Dermis microvascular lymphatic vessel endothelial cell (primary cell): ENCODE measurements around the gene TGM6. TPM values are rescaled to one million over a fixed set of nuclear protein-coding genes. Genes with fewer than 3 reads are reported as not detected.

ENCODE experiments used
- DNase-seq, 2 donors: peaks; one replicate each; pipeline versions ENCODE4 v3.0.0 to v3.0.0-alpha.2; 2010; ENCODE audit warnings: low read depth in 2 of 2
- total RNA-seq: library from RNA; depleted of rRNA; stranded (reverse); fragments of >200 nt; gene quantifications from 2 replicates; pipeline ENCODE4 v1.2.1, GENCODE V29; 2014

TGM6 gene
- total RNA-seq, 1 donor from 2014 or later: not detected

DNA sequence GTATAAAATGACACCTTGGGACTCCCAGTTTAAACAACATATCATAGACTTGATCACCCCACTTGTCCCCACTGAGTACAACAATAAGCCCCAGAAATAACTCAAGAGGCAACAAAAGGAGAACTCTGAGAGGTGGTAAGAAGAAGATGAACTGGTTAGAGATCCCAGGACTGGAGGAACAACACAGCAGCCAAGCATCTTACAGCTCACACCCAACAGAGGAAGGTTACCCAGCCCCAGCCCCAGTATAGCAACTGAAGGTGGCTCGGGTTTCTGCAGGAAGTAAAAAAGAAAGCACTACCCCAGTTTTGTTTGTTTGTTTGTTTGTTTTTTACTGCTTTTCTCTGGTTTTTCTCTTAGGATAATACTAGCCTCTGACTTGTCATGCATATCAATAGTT is 17.1 kb upstream of the TGM6 start:
- no peak for DNase-seq

DNA sequence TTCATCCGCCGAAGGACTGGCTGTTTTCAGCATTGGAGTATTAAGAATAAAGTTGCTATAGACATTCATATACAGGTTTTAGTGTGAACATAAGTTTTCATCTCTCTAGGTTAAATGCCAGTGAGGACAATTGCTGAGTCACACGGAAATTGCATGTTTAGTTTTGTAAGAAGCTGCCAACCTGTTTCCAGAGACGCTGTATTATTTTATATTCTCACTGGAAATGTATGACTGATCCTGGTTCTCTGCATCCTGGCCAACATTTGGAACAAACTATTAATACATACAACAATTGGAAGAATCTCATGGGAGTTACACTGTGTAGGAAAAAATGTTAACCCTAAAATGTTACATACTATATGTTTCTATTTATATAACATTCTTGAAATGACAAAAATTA is 16.7 kb upstream of the TGM6 start:
- peak; percentile 91 to 95 for DNase-seq

DNA sequence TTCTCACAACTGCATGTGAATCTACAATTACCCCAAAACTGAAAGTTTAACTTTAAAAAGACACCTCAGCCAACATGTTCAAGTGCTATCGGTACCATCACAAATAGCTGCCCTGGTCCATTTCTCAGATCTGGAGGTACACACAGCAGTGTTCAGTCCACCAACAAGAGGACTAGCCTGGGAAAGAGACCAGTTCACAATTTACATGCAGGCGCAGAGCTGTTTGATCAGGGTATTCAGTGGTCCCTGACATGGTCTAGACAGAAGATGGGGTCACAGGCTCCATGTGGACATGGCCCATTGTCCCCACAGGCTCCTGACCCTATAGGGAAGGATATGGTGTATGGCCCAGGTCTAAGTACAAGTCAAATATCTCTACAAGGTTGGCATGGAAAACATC is 15.6 kb upstream of the TGM6 start:
- no peak for DNase-seq

DNA sequence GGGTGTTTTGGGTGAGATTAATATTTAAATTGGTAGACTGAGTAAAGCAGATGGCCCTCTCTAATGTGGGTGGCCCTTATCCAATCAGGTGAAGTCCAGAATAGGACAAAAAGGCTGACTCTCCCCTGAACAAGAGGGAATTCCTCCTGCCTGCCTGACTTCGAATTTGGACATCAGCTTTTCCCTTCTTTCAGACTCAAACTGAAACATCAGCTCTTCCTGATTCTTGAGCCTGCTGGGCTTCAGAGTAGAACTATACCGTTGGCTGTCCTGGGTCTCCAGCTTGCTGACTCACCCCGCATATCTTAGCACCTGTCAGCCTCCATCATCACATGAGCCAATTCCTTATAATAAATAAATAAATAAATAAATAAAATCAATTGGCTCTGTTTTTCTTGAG is 15.0 kb upstream of the TGM6 start:
- DNase-seq: no peak

DNA sequence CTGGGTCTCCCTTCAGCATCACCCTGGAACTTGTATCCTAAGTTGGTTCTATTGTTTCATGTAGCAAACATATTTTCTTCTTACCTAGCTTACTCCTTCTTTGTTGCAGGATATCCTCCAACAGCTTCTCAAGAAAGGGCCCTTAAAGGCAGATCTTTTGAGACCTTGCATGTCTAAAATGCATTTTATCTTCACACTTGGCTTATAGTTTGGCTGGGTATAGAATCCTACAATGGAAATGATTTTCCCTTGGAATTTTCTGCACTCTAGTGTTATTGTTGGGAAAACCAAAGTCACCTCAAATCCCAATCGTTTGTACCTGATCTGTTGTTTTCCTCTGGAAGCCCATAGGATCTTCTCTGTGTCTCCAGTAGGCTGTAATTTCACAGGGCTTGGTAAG is 12.1 kb upstream of the TGM6 start:
- DNase-seq: no peak

DNA sequence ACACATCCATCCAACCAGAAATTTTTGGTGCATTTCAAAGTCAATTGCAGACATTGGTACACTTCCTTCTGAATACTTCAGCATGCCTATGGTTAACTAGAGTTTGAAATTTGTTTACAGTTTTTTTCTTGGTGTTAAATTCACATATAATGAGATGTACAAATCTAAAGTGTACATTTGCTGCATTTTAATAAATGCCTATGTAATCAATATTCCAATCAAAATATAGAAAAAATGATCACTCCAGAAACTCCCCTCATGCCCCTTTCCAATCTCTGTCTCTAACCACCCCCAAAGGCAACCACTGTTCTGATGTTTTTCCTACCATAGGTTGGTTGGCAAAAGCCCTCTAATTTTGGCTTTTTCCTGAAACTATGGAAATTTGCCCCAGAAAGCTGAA is 7.6 kb upstream of the TGM6 start:
- no peak for DNase-seq

DNA sequence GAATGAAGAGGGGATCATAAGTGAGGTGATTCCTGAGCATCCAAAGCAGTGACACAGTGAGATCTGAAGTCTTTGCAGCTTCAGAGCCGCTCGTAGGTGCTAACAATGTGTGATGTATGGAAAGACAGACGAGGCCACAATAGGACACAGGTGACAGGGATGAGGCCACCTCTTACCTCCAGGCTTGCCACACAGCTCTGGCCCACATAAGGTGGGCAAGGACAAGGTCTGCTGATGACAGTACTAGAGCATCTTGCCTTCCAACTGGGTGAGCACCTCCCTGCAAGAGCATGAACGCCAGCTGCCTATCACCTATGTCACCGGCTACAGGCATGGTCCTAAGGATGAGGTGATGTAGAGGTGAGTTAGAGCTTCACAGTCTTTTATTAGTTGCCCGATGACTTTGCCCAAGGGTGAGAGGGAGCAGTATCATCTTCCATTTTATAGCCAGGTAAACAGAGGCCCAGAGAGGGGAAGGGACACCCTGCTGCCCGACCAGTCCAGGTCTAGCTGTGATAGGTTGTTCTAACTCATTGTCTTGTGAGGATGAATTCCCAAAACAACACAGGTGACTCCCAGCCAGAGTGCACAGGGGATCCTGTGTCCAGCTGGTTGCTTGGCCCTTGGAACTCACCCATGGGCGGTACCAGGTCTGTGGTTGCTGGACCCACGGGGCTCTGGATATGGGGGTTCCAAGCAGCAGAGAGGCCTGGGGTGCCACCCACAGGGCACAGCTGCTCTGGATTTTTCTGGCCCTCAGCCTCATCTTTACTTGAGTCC is 6.2 kb upstream of the TGM6 start:
- no peak for DNase-seq

DNA sequence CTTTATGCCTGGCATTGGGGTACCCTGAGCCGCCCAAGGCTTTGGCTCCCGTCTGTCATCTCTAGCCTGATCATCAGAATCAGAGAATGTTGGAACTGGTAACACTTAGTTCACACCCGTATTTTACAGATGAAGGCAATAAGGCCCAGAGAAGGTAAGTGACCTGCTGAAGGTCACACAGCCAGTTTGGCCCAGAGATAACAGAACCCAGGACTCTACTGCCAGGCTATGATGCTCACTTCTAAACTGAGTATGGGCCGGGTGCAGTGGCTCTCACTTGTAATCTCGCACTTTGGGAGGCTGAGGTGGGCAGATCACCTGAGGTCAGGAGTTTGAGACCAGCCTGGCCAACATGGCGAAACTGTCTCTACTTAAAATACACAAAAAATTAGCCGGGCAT is 1.8 kb upstream of the TGM6 start:
- no peak for DNase-seq

DNA sequence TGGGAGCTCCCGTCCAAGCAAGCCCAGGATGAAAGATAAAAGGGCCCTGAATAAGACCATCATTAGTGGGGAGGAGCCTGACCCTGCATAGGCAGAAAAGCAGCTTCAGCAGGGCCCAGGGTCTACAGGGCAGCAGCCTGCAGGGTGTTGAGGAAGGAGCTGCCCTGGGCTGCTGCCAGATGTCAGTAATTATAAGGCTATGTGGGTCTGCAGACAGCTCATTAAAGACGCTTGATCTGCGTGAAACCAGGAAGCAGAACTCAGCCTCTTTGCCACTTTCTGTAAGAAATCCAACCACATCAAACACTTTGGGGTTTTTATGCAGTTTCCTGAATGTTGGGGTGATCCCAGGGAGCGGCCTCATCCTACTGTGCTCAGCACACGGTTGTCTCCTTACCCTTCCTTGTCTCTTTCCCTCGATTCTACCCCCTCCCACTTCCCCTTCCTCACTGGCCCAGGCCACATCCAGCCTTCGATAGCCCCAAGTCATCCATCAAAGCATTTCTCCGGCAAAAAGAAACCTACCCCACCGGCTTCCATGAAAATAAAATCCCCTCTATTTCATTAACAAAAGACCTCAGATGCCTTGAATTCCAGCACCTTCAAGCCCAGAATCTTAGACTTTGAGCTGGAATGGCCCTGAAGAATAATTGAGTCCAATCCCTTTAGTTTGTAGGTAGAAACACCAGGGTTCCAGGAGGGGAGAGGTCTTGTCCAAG is 1.0 kb upstream of the TGM6 start:
- no peak for DNase-seq

DNA sequence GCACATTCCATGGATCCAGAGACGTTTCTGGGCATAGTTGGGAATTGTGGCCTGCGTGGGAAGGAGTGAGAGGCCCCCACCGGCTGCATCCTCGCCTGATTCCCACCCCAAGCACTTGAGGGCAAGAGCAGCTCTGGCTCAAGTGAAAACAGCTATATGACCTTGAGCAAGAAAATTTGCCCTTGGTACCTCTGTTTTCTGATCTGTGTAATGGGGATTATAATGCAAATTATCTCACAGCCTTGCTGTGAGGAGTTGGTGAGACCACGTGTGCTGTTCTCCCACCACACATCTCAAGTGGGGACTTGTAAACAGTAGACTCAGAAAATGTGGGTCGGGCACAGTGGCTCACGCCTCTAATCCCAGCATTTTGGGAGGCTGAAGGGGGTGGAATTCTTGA is 602 bp downstream of the TGM6 start:
- DNase-seq: no peak

DNA sequence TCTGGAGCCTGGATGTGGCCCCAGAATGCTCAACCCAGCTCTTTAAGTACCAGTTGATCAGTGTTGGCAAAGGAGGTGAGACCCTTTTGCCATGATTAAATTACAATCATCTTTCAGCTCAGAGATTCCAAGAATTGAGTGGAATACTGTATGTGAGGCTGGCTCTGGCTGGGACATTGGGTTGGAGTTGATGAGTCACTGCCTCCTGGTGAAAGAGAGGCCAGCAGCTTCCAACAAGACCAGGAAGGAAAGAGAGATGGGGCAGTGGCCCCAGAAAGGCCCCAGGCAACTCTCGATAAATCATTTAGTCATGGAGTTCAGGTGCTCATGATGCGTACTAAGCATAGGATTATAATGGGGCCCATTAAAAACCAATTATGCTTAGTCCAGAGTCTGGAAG is 2.1 kb downstream of the TGM6 start:
- DNase-seq: peak in 1 of 2 donors; percentile 33

DNA sequence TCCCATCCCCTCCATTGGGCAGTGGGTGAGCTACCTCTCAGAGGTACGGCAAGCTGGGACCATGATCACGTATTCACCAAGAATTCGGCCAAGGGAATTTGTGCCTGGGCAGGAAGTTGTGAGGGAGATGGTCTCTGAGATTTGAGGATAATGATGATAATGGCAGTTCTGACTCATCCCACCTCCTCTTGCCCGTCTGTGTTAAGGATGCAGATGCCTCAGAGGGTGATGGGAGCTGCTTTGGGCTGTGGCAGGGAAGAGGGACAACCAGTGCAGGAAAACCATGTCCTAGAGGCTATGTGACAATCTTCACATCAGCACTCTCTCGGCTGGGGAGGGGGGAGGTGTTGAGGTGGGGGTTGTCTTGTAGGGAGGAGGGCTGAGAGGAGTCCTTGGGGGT is 4.3 kb downstream of the TGM6 start:
- DNase-seq: no peak

DNA sequence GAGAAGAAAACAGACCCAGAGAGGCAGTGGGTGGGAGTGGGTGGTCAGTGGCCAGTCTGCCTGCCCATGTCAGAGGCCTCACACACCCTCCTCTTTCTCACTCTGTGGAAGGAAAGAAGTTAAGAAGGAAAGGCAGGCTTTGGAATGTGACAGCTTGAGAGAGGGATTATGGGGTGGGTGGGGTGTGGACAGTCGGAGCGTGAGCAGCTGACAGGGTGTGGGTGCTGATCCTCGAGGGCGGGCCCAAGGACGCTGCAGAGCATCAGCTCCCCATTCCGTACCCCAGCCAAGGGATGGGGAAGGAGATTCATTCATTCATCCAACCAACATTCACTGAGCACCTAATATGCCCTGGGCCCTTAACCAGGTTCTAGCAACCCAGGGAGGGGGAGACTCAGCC is 4.8 kb downstream of the TGM6 start:
- no peak for DNase-seq

DNA sequence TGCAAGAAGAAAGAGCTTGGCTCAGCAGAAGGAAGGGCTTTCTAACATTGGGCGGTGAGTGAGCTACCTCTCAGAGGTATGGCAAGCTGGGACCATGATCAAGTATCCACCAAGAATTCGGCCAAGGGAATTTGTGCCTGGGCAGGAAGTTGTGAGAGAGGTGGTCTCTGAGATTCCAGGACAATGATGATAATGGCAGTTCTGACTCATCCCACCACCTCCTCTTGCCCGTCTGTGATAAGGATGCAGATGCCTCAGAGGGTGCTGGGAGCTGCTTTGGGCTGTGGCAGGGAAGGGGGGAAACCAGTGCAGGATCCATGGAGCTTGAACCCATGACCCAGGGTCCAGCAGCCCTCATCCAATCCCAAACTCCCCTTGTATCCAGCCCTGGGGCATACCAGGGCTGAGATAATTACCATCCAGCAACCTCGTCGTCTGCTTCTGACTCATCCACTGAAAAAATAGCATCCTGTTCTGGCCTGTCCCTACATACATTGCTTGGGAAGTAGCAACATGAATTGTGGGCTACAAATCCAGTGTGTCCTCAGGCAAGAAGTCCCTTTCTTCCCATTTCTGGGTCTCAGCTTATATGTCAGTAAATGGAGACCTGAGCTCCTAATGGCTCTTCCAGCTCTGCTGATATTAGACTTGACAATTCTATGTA is 5.9 kb downstream of the TGM6 start:
- DNase-seq: peak in 1 of 2 donors; percentile 49

DNA sequence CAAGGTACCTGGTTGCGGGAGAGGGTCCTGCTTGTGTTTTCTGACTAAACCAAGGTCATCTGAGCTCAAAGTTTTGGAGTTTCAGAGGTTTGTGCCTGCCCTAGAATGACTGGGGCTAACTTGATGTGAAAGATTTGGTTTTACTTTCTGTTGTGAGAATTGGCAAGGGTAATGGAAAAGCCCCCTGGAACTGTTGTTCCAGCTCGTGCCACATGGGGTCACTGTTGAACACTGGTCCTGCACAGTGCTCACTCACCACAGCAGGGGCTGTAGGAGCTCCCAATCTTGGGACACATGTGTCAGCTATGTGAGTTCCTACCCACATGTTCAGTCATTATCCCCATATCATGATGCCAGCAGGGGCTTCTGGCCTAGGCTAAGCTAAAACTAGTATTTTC is 6.5 kb downstream of the TGM6 start:
- peak; percentile 17 to 47 for DNase-seq

DNA sequence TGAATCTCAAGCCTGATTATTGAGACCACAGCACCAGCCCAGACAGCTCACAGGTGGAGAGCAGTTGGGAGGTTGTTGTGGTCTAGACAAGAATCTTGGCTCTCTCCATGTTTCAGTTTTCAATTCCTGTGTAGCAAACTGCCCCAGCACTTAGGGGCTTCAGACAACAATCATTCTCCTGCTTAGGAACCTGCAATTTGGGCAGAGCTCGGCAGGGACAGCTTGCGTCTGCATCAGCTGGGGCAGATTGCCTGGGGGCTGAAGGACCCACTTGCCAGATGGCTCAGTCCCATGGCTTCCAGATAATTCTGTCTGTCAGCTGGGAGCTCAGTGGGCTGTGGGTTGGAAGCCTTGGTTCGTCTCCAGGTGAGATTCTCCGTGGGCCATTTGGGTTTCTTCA is 6.9 kb downstream of the TGM6 start:
- no peak for DNase-seq

DNA sequence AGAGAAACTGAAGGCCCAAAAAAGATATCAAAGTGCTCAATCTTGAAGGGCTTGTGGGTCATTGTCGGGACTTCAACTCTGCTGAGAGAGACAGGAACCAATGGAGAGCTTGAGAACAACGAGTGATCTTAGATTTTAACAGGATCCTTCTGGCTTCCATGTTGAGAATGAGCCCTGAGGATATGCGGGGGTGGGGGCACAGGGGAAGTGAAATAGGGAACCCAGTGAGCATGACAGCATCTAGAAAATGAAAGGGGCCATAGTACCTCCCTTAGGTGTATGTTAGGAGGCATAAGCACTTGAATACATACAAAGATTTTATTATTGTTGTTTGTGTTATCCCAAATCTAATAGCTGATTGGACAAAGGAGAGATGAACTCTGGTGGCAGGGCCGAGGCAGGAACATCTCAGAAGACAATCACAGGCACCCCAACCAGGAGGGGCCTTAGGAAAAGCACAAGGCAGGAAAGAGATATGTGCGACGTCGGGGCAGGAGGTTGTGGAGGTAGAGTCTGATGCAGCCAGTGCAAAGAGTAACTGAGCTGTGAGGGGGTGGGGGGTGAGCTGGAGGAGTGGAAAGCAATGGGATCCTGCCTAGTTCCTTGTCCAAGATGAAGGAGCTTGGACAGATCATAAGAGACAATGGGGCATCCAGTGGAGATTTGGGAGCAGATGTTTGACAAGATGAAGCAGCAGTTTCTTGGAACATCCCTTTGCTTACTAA is 10.4 kb downstream of the TGM6 start:
- no peak for DNase-seq

DNA sequence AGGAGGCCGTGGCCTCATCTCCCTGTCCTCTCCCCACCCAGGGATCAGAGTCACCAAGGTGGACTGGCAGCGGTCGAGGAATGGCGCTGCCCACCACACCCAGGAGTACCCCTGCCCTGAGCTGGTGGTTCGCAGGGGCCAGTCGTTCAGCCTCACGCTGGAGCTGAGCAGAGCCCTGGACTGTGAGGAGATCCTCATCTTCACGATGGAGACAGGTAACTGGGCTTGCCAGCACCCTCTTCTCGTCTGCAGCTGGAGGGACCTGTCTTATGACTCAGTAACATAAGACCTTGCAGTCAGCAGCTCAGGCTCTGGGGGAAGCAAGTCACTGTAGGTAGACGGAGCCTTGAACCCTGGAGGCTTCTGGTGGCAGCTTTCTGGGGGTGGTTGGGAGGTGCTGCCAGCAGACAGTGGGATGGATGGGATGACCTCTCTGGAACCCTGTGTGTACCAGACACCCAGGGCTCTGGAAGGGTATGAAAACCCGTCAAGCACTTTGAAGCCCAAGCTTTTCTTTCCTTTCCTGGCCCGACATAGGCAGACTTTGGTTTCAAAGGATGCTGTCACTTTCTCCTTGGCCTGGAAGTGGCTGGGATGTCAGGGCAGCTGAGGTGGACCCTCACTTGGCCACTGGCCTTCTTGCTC is 13.8 kb downstream of the TGM6 start:
- no peak for DNase-seq

DNA sequence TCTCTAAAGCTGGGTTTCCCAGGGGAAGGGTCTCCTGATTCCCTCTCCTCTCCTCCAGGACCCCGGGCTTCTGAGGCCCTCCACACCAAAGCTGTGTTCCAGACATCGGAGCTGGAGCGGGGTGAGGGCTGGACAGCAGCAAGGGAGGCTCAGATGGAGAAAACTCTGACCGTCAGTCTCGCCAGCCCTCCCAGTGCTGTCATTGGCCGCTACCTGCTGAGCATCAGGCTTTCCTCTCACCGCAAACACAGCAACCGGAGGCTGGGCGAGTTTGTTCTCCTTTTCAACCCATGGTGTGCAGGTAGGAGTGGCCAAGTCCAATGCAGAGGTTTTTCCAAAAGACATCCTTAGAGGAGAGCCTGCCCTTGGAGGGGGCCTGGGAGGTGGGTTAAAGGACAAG is 14.4 kb downstream of the TGM6 start:
- DNase-seq: no peak

DNA sequence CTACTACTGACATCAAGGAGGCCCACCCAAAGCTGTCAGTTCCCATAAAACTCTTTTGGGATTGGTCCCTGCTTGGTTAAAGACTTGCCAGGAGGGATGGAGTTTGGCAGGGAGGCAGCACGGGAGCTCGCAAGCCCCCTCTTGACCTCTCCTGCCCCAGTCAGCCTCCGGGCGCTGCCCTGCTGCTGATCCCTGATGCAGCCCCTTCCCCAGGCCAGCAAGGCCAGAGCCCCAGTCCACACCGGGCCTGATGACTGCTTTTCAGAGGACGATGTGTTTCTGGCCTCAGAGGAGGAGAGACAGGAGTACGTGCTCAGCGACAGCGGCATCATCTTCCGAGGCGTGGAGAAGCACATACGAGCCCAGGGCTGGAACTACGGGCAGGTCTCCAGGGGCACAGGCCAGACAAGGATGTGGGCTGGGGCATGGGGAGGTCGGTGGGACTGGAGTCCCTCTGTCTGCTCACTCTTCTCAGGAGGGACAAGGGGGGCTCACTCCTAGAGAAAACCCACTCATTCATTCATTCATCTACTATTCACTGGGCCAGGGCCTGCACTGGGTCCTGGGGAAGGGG is 15.6 kb downstream of the TGM6 start:
- no peak for DNase-seq

DNA sequence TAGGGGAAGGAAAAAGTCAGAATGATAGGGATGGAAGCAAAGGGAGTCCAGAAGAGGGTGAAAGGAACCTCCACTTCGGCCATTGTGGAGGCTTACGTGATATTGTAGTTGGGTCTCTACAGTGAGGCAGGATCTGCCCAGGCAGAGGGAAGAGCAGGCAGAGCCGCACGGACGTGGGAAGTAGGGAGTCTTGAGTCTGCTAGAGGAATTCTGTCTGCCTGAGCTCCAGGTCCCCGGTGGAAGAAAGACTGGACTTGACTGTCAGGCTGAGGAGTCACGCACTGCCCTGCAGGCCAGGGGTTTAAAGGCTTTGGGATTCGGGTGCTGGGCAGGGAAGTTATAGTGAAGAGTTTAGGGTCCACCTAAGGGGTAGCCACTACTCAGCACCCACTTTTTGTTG is 16.4 kb downstream of the TGM6 start:
- DNase-seq: no peak
